ENCODE results near the gene DLEC1. TPM values are rescaled to one million over a fixed set of nuclear protein-coding genes. Genes with fewer than 3 reads are reported as not detected.

The DLEC1 gene
- total RNA-seq, 4 donors from 2014 or later = 0.08 to 2.9 (median 0.57) TPM

GRCh38 chr3:38000242-38000916 is 38.6 kb upstream of the DLEC1 start:
- TF ChIP-seq CTCF (IDR thresholded peaks at IDR 0.05) (no peak), POLR2A (IDR thresholded peaks at IDR 0.05) (no peak)
- DNase-seq (ENCODE audit: low spot score in 2 of 2) = no peak
- intact Hi-C loops (cut with DNase I; ENCODE audit: low total_unique reads) = loop anchor here (10.0 kb wide), 1 partner anchor 114 kb away; no protein-coding TSS in a partner anchor
- no peak overlapping the region for H3K4me3 ChIP-seq (ENCODE audit: low read depth, poor library complexity, severe bottlenecking)
- WGBS, 2 donors = 91 to 95% methylated on average over 6 of the region's 6 CpGs

GRCh38 chr3:38000965-38001455 is 38.0 kb upstream of the DLEC1 start:
- no peak overlapping the region for H3K4me3 ChIP-seq (ENCODE audit: low read depth, poor library complexity, severe bottlenecking)
- TF ChIP-seq CTCF (IDR thresholded peaks at IDR 0.05) (no peak), POLR2A (IDR thresholded peaks at IDR 0.05) (no peak)
- DNase-seq (ENCODE audit: low spot score in 2 of 2) = no peak
- 91 to 96% methylated on average over 6 of the region's 6 CpGs for WGBS, 2 donors
- intact Hi-C loops (cut with DNase I; ENCODE audit: low total_unique reads) = loop anchor here (10.0 kb wide), 1 partner anchor 114 kb away; no protein-coding TSS in a partner anchor

GRCh38 chr3:38001456-38002081 is 37.4 kb upstream of the DLEC1 start:
- no peak overlapping the region for H3K4me3 ChIP-seq (ENCODE audit: low read depth, poor library complexity, severe bottlenecking)
- DNase-seq (ENCODE audit: low spot score in 2 of 2) = no peak
- WGBS, 2 donors = 90 to 91% methylated on average over 8 to 9 of the region's 9 CpGs
- no peak for TF ChIP-seq POLR2A (IDR thresholded peaks at IDR 0.05)
- no peak for TF ChIP-seq CTCF (IDR thresholded peaks at IDR 0.05)
- intact Hi-C loops (cut with DNase I; ENCODE audit: low total_unique reads) = loop anchor here (10.0 kb wide), 1 partner anchor 113 kb away; no protein-coding TSS in a partner anchor

- no peak overlapping the region for H3K4me3 ChIP-seq (ENCODE audit: low read depth, poor library complexity, severe bottlenecking)
- DNase-seq (ENCODE audit: low spot score in 2 of 2) = no peak
- TF ChIP-seq POLR2A (IDR thresholded peaks at IDR 0.05) (no peak), CTCF (IDR thresholded peaks at IDR 0.05) (no peak)
- intact Hi-C loops (cut with DNase I; ENCODE audit: low total_unique reads) = loop anchor here (10.0 kb wide), 1 partner anchor 112 kb away; no protein-coding TSS in a partner anchor
- WGBS, 2 donors = 94% methylated on average over 6 of the region's 6 CpGs
These were observed 36.6 kb upstream of the DLEC1 start for GRCh38 chr3:38002291-38002876.

- no peak for DNase-seq (ENCODE audit: low spot score in 2 of 2)
- WGBS, 2 donors = 85% methylated on average over 8 to 9 of the region's 9 CpGs
- no peak overlapping the region for H3K4me3 ChIP-seq (ENCODE audit: low read depth, poor library complexity, severe bottlenecking)
- TF ChIP-seq CTCF (IDR thresholded peaks at IDR 0.05) (no peak), POLR2A (IDR thresholded peaks at IDR 0.05) (no peak)
- intact Hi-C loops (cut with DNase I; ENCODE audit: low total_unique reads) = loop anchor here (10.0 kb wide), 1 partner anchor 112 kb away; no protein-coding TSS in a partner anchor
These were observed 36.1 kb upstream of the DLEC1 start for GRCh38 chr3:38002940-38003339.

Measured in lower leg skin (tissue), 4 donors.